ENCODE measurements around the gene GNG11.
"Not testable (repeated sequence)": the region's sequence is repeated elsewhere in the genome, so short reads cannot be mapped to it uniquely, and the experiment has no call there.

GNG11 gene

GRCh38 chr7:93911242-93911641 is 10.3 kb upstream of the GNG11 start:
- DNase-seq = not testable (repeated sequence)

- not testable (repeated sequence) for DNase-seq
Measured at GRCh38 chr7:93911661-93912060, 9.9 kb upstream of the GNG11 start.

- DNase-seq = no peak
Measured at GRCh38 chr7:93913197-93913596, 8.3 kb upstream of the GNG11 start.

DNA sequence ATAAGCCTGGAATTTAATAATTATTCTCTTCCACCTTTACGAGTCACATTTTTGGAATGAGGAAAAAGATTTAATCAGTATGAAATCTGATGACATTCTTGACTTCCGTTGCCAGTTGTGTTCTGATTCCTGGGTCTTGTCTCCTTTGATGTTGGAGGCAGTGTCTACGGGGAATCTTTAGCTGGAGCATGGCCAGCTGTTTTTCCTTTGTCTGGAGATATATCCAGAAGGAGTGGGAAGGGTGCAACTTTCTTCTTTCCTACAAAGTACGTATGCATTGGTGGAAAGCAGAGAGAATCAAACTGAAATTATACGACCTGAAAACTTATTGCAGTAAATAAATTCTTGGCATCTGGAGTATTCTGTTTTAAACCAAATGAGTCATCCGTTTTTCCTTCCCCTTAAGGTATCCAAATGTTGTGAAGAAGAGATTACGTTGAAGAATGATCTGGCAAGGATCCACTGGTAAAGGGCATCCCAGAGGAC is 6.9 kb upstream of the GNG11 start:
- DNase-seq = no peak

DNA sequence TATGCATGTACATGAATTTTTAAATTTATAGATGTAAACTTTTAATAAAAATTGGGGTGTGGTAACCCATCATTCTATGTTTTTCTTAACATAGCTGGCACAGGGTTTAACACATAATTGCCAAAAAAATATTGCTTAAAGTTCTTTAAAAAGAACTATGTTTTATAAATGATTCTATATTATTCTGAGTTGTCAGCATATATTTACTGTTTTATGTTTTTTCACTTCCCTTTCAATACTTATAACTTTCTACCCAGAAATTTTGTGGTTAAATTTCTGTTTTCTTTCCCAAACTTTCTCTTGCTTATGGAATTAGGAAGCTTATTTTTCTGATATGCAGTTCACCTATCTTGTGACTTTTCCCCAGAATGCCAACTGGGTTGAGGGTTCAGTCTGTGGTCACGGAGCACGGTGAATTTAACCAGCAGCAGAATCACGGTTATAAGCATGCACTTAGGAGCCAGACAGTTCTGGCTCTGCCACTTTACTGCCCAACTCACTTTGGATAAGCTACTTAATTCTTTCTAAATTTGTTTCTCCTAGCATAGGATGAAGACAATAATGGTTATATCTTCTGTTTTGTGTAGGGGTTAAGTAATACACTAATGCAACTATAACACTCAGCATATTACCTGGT is 6.2 kb upstream of the GNG11 start:
- not testable (repeated sequence) for DNase-seq

GRCh38 chr7:93915888-93916287 is 5.6 kb upstream of the GNG11 start:
- DNase-seq = not testable (repeated sequence)

- not testable (repeated sequence) for DNase-seq
Measured at GRCh38 chr7:93916315-93916714, 5.2 kb upstream of the GNG11 start.

DNA sequence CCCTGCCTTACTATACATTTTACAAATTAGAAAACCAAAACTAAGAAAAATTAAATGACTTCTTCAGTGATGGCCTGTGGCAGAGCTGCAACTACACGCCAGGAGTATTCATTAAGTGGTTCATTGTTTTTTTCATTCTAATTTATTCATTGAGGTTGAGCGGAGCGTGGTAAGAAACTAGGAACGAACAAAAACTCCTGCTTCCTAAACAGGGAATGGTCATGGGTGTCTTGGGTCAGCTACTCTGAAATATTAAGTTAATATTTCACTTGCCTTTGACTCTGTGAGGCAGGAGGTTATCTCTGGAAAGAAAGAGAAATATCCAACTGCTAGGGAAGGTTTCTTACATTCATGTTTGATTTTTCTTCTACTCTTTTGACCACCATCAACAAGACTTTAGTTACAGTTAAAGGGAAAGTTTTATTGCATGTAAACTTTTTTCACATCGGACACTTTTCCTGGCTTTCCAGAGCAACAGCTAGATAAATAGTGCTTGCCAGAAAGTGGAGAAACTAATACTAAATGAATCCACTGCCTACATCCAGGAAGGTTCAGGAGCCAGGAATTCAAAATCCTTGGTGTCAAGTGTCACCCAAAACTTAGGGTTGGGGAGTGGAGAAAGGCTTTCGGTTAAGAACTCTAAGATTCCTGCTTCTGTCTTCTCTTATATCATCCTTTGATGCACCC is 896 bp upstream of the GNG11 start:
- DNase-seq = no peak

DNA sequence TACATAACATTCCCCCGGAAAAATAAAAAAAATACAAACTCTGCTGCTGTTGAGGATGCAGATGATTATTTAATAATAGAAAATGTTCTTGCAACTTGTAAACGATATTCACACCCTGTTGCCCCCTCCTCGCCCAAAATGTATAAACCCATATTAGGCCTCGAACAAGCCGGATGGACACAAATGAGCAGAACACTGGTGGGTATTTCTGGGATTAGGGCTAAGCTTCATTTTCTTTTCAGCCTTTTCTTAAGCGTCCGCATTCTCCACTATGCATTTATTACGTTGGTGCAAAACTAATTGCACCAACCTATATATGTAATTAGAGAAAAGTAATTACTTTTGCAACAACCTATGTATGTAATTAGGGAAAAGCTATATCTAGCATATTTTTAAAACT is 349 bp upstream of the GNG11 start:
- DNase-seq = no peak

DNA sequence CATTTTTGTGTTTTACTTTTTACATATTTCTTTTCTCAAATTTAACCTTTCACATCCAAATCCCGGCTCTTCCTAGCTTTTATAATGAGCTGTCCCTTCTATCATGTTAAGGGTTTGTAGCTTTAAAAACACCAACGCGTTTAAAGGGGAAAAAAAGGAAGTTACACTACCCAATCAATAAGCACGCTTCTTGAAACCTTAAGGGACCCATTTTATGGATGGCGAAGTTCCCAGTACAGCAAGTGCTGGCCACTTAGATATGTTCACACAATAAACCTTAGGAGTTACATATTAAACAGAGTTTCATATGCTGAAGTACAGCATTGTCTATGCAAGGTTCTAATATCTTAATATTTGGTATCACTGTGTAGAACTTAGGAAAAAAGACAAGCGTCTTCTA is 1.8 kb downstream of the GNG11 start:
- no peak for DNase-seq

DNA sequence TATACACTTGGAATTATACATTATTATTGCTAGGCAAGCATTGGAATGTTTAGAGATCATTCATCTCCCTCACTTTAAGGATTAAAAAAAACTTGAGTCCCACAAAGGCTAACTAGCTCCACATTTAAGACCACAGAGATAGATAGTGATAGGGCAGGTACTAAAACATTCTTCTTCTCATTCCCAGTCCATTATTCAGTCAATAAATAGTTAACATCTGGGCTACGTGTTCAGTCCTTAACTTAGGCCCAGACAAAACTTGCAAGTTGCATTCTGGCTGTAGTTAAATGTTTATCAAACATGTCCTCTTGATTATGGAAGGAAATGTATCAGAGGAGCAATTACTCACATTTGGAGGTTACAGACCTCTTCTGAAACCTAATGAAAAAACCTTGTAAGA is 2.4 kb downstream of the GNG11 start:
- DNase-seq = no peak

DNA sequence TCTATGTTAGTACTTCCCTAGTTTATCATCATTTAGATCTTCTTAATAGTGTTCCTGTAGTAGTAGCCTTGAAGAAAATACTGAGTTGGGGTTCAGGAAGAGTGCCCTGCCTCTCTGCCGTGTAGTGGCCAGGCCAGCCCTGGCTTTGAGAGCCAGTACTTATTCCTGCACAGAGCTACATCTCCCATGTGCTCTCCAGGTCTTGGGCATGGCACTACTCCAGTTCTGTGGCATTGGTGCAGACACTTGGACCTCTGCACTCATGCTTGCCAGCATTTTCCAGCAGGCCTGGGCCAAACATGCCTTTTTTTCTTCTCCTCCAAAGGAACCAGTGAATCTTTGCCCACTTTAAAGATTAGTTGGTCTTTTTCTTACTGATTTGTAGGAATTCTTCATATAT is 5.3 kb downstream of the GNG11 start:
- no peak for DNase-seq

GRCh38 chr7:93927585-93927984 is 6.0 kb downstream of the GNG11 start:
- no peak for DNase-seq

DNA sequence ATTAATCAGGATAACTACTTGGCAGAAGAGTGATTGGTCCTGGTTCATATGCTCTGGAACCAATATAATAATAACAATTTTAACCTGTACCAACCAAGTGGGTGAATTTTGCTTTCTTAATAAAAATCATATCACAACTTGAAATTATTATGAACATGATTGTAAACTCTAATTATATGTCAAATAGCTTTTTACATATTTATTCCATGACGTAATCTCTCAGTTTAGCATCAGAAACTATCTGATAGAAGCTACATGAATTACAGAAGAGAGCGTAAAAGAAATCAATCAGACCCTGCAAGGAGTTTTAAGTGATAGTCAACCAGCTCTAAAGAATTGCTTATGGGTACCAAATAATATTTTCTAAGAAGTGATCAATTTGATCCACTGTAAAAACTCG is 10.1 kb downstream of the GNG11 start:
- no peak for DNase-seq

DNA sequence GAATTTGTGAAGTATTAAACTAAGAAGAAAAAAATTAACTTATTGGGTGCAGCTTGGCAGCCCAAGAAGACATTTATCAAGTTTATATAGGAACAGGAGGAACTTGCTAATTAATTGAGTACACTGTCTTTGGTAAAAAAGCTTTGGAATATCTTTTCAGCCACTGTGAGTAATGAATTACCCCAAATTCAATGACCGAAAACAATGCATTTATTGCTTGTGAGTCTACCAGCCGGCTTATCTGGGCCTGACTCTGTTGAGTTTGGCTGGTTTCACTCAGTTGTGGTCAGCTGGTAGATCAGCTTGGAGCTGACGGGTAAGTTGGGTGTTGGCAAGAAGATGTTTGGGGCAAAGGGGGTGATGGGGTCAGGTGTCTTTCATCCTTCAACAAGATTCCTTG is 11.6 kb downstream of the GNG11 start:
- no peak for DNase-seq

DNA sequence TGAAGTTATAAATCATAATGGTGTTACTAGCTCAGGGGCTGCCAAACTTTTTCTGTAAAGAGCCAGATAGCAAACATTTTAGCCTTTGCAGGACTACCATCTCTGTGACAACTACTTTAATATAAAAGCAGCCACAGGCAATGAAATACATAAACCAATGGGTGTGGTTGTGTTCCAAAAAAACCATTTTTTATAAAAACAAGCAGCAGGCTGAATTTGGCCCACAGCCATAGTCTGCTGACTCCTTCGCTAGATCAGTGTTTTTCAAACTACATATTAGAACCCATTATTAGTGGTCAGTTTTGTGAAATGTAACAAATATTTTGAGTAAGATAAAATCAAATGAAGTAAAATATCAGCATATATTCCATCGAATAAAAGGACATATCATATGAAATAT is 13.6 kb downstream of the GNG11 start:
- DNase-seq = no peak

- DNase-seq = no peak
Measured at GRCh38 chr7:93937818-93938217, 16.3 kb downstream of the GNG11 start.

DNA sequence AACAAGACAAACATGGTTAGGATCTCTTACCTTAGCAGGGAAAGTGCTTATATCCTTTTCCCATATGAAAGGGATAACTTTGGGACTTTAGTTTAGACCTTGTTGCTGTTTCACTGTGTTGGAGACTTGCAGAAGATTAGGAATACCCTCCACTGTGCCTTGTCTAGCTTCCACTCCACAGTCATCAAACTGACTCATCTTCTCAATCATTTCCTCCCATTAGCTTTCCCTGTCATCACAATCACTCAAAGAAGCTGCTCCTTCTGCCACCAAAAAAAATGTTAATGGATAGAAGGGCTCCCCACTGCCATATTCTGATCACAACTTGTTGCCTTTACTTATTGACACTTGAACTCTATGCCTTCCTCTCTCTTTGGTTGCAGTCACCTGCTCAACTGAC is 16.8 kb downstream of the GNG11 start:
- DNase-seq = no peak

- no peak for DNase-seq
Measured at GRCh38 chr7:93941945-93942344, 20.4 kb downstream of the GNG11 start.

- DNase-seq = no peak
Measured at GRCh38 chr7:93943816-93944540, 22.4 kb downstream of the GNG11 start.

- DNase-seq = no peak
Measured at GRCh38 chr7:93944673-93945072, 23.1 kb downstream of the GNG11 start.

DNA sequence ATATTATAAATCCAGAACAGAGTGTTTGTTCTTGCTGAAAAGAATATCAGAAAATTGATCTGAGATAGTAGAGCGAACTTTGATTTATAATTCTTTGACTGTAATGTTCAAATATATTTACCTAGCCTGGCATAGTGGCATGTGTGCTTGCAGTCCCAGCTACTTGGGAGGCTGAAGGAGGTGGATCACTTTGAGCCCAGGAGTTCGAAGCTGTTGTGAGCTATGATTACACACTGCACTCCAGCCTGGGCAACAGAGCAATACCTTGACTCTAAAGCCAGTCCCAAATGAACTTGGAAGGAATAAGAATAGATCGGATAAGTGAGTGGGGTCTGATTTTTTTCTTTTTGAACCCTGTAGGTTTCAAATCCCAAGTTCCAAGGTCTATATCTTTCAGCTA is 23.5 kb downstream of the GNG11 start:
- no peak for DNase-seq
